Upper lobe of right lung (tissue), 1 donor: ENCODE measurements around the gene CXCL10. TPM values are rescaled to one million over a fixed set of nuclear protein-coding genes. Genes with fewer than 3 reads are reported as not detected.

Source experiments
- ATAC-seq: fragments of 200-7000 bp; cut with Tn5 transposase; one replicate; pipeline ENCODE4 v1.9.1; 2020; ENCODE audit warnings: mild to moderate bottlenecking, moderate library complexity
- DNase-seq: peaks from one replicate; pipeline ENCODE4 v3.0.0-alpha.2; 2020
- H3K27ac ChIP-seq: fragments of 200-600 bp; one replicate; pipeline ENCODE4 v1.8.0; 2022
- H3K27me3 ChIP-seq: fragments of 200-600 bp; one replicate; pipeline ENCODE4 v1.8.0; 2022; ENCODE audit warnings: mild to moderate bottlenecking
- H3K36me3 ChIP-seq: fragments of 200-600 bp; one replicate; pipeline ENCODE4 v1.8.0; 2022
- H3K4me1 ChIP-seq: fragments of 200-600 bp; one replicate; pipeline ENCODE4 v1.8.0; 2022
- H3K4me3 ChIP-seq: fragments of 200-600 bp; one replicate; pipeline ENCODE4 v1.8.0; 2022; ENCODE audit warnings: mild to moderate bottlenecking
- H3K9me3 ChIP-seq: fragments of 200-600 bp; one replicate; pipeline ENCODE4 v1.8.0; 2022
- CTCF ChIP-seq: fragments of 200-600 bp; IDR thresholded peaks from one replicate; pipeline ENCODE4 v1.8.0; 2022; ENCODE audit warnings: antibody characterized with exemption
- intact Hi-C: fragments of 100-400 bp; cut with DNase I; formaldehyde crosslinking; loops from one replicate; pipeline ENCODE4 v1.11.0; 2022
- total RNA-seq: library from RNA; stranded (reverse); fragmentation: NEBNext Ultra II Directional; extraction: Animal tissue kit (Norgen Biotek cat#: 25700); gene quantifications from one replicate; pipeline ENCODE4 v1.2.1, GENCODE V29; 2021
- donor health status: DM: no; HTN: yes; CAD: no; lungs with severe emphysema.

The CXCL10 gene
- total RNA-seq, 1 donor from 2014 or later, result 3.3 TPM

DNA sequence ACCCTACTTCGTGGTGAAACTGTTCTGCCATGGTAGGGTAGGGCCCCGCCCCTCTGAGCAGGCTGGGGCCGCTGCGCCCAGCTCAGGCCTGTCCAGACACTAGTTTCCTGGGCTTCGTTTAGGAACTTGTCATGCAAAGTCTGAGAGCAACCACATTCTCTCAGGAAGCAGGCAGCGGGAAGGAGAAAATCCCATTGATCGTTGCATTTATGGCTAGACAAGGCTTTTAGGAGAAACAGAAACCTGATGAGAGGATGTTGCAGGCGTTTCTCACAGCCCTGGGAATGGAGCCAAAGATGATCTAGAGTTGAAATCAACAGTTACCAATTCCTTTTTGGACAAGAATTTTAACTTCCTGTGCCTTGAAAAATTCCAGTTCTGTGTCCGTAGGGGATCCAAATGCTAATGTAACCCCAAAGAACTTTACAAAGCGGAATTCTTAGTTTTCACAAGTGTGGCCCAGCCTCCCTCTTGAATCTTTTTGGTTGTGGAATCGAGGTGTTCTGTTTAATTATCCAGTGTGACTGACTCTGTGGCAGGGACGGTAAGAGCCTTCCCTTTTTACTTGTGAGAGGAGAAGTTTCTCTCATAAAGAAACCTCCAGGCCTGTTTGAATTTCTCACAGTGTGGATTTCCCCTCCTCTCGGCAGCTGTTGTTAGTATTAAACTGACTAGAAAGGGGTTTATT is 11.5 kb downstream of the CXCL10 start:
- no peaks in the 10 kb centered on the region for H3K36me3 ChIP-seq
- DNase-seq (no peak), ATAC-seq (peak; percentile 58)
- no peaks in the 10 kb centered on the region for H3K27me3 ChIP-seq
- no peaks in the 10 kb centered on the region for H3K9me3 ChIP-seq
- intact Hi-C loops, result no loop called here
- H3K27ac ChIP-seq, result peak overlapping the region; percentile 74
- H3K4me1 ChIP-seq, result peaks cover 5% of the 10 kb centered on the region
- no peak overlapping the region for H3K4me3 ChIP-seq
- TF ChIP-seq CTCF, result no peak

- DNase-seq (peak; percentile 61), ATAC-seq (peak; percentile 17)
- TF ChIP-seq CTCF, result no peak
- H3K4me3 ChIP-seq, result no peak overlapping the region
- H3K27ac ChIP-seq, result peak overlapping the region; percentile 74
- H3K4me1 ChIP-seq, result peaks cover 5% of the 10 kb centered on the region
- no peaks in the 10 kb centered on the region for H3K27me3 ChIP-seq
- H3K36me3 ChIP-seq, result no peaks in the 10 kb centered on the region
- intact Hi-C loops, result no loop called here
- no peaks in the 10 kb centered on the region for H3K9me3 ChIP-seq
Observed at GRCh38 chr4:76011018-76011670, 12.2 kb downstream of the CXCL10 start.

DNA sequence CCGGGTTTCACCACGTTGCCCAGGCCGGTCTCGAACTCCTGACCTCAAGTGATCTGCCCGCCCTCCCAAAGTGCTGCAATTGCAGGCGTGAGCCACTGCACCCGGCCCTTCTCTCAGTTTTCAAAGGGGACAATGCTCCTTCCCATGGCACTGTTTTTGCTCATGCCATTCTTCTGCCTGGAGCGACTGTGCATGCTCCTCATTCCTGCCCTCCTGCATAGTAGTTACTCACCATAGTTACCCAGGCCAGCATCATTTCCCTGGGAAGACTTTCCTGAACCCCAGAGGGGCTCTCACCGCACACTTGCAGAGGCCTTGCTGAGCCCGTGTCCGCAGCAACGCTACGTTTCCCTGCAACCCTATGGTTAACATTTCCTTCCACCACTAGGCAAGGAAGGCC is 12.7 kb downstream of the CXCL10 start:
- DNase-seq (no peak), ATAC-seq (no peak)
- Histone ChIP-seq H3K27me3 (no peaks in the 10 kb centered on the region), H3K9me3 (no peaks in the 10 kb centered on the region), H3K27ac (no peak overlapping the region), H3K4me1 (peaks cover 5% of the 10 kb centered on the region), H3K36me3 (no peaks in the 10 kb centered on the region), H3K4me3 (no peak overlapping the region)
- no peak for TF ChIP-seq CTCF
- intact Hi-C loops, result no loop called here

- Histone ChIP-seq H3K27me3 (no peaks in the 10 kb centered on the region), H3K27ac (no peak overlapping the region), H3K36me3 (no peaks in the 10 kb centered on the region), H3K9me3 (no peaks in the 10 kb centered on the region), H3K4me3 (no peak overlapping the region), H3K4me1 (peaks cover 5% of the 10 kb centered on the region)
- DNase-seq (no peak), ATAC-seq (no peak)
- no peak for TF ChIP-seq CTCF
- intact Hi-C loops, result no loop called here
Observed at GRCh38 chr4:76009311-76009710, 14.0 kb downstream of the CXCL10 start.

DNA sequence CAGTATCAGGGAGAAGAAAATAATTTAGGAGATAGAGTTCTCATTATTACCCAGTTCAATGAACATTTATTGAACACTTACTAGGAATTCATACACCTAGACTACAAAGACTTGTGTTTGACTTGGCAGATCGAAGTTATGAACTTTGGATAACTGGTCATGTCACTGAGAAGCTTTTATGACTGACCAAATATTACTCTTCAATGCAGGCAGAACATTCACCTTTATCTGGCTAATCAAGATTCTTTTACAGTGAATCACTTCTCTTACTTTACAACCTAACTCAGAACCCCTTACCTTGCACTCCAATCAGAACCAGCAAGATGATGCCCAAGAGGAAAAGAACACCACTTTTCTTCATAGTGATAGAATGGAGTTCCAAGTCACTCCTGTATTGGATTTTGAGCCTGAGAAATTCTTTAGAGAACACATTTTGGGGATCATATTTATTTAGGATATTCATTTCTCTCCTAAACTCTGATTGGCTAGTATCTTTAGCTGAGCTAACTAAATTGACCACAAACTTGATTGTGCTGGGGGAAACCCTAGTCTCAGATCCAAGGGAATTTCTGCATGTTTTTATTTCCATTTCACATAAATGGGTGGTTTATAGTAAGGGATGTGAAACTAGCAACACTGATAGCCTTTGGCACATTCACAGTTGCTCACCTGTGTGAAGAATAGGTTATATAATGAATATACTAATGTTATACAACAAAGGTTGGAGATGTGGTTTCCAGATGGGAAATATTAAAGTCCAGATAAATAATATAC is 16.0 kb downstream of the CXCL10 start, which contains the start of gene CXCL9:
Gene CXCL9 (minus strand): TSS at position 421 of the 774 bp plus-strand sequence. CDS start 60 bp downstream, at position 361.
- no peaks in the 10 kb centered on the region for H3K27me3 ChIP-seq
- ATAC-seq, result no peak
- DNase-seq, result no peak
- H3K36me3 ChIP-seq, result no peaks in the 10 kb centered on the region
- TF ChIP-seq CTCF, result no peak
- H3K27ac ChIP-seq, result no peak within 1 kb of the TSS
- intact Hi-C loops, result no loop called here
- H3K4me1 ChIP-seq, result peaks cover 5% of the 10 kb centered on the region
- no peaks in the 10 kb centered on the region for H3K9me3 ChIP-seq
- no peak within 1 kb of the TSS for H3K4me3 ChIP-seq
